ENCODE results near the gene GPR33.
"Not testable (repeated sequence)": the region's sequence is repeated elsewhere in the genome, so short reads cannot be mapped to it uniquely, and the experiment has no call there.

GPR33 gene

GRCh38 chr14:31487886-31488285 is at the start of gene GPR33:
GPR33 (minus strand) TSS chr14:31488039; CDS start chr14:31483965, 4,074 bp downstream.
- no peak for DNase-seq

GRCh38 chr14:31536201-31536960 is 48.5 kb upstream of the GPR33 start:
- DNase-seq: no peak

- no peak for DNase-seq
Measured at GRCh38 chr14:31530136-31530535, 42.3 kb upstream of the GPR33 start.

- no peak for DNase-seq
Measured at GRCh38 chr14:31529053-31529452, 41.2 kb upstream of the GPR33 start.

- no peak for DNase-seq
Measured at GRCh38 chr14:31527546-31527945, 39.7 kb upstream of the GPR33 start.

- DNase-seq: no peak
Measured at GRCh38 chr14:31527087-31527486, 39.2 kb upstream of the GPR33 start.

- DNase-seq: no peak
Measured at GRCh38 chr14:31510855-31511254, 23.0 kb upstream of the GPR33 start.

- DNase-seq: no peak
Measured at GRCh38 chr14:31510222-31510621, 22.4 kb upstream of the GPR33 start.

- DNase-seq: no peak
Measured at GRCh38 chr14:31508135-31508534, 20.3 kb upstream of the GPR33 start.

GRCh38 chr14:31505411-31505810 is 17.6 kb upstream of the GPR33 start:
- no peak for DNase-seq

GRCh38 chr14:31501870-31502269 is 14.0 kb upstream of the GPR33 start:
- no peak for DNase-seq

- DNase-seq: no peak
Measured at GRCh38 chr14:31492759-31493498, 5.1 kb upstream of the GPR33 start.

- no peak for DNase-seq
Measured at GRCh38 chr14:31489691-31490090, 1.9 kb upstream of the GPR33 start.

- DNase-seq: no peak
Measured at GRCh38 chr14:31486764-31487163, 1.1 kb downstream of the GPR33 start.

GRCh38 chr14:31484754-31485153 is 3.1 kb downstream of the GPR33 start:
- no peak for DNase-seq

GRCh38 chr14:31480156-31480555 is 7.7 kb downstream of the GPR33 start:
- DNase-seq: no peak

GRCh38 chr14:31479027-31479426 is 8.8 kb downstream of the GPR33 start:
- no peak for DNase-seq

GRCh38 chr14:31477248-31477647 is 10.6 kb downstream of the GPR33 start:
- no peak for DNase-seq

- DNase-seq: no peak
Measured at GRCh38 chr14:31476131-31476866, 11.5 kb downstream of the GPR33 start.

GRCh38 chr14:31466554-31466953 is 21.3 kb downstream of the GPR33 start:
- DNase-seq: no peak

- no peak for DNase-seq
Measured at GRCh38 chr14:31465111-31465510, 22.7 kb downstream of the GPR33 start.

- not testable (repeated sequence) for DNase-seq
Measured at GRCh38 chr14:31462450-31462849, 25.4 kb downstream of the GPR33 start.

GRCh38 chr14:31461545-31461944 is 26.3 kb downstream of the GPR33 start:
- DNase-seq: no peak

Data from activated naive CD4-positive, alpha-beta T cell treated with anti-CD3 and anti-CD28 coated beads, Interleukin-2, amount 50 U/mL, for 16 hours (primary cell).